Upper lobe of left lung (tissue), 6 donors: ENCODE data around the gene ITIH1. TPM values are rescaled to one million over a fixed set of nuclear protein-coding genes. Genes with fewer than 3 reads are reported as not detected.

Experiments used
- ATAC-seq, 2 donors: fragments of 200-7000 bp; cut with Tn5 transposase; one replicate each; pipeline ENCODE4 v1.9.1; 2022; ENCODE audit warnings: mild to moderate bottlenecking in 2 of 2, moderate library complexity in 2 of 2; ENCODE audit not compliant: low FRiP score in 2 of 2
- DNase-seq, 2 donors: peaks; one replicate each; pipeline ENCODE4 v3.0.0-alpha.2; 2019 to 2020
- H3K27ac ChIP-seq, 4 donors: fragments of 200-600 bp; sonication (generic); one replicate each; pipeline ENCODE4 v1.5.1; 2016 to 2019
- H3K27me3 ChIP-seq, 4 donors: fragments of 200-600 bp; sonication (generic); one replicate each; pipeline ENCODE4 v1.5.1; 2017 to 2019
- H3K36me3 ChIP-seq, 4 donors: fragments of 200-600 bp; sonication (generic); one replicate each; pipeline ENCODE4 v1.5.1; 2016 to 2019
- H3K4me1 ChIP-seq, 4 donors: fragments of 200-600 bp; sonication (generic); one replicate each; pipeline ENCODE4 v1.5.1; 2018 to 2019
- H3K4me3 ChIP-seq, 4 donors: fragments of 200-600 bp; sonication (generic); one replicate each; pipeline ENCODE4 v1.5.1; 2017 to 2019; ENCODE audit warnings: mild to moderate bottlenecking in 2 of 4, moderate library complexity in 1 of 4
- H3K9me3 ChIP-seq, 4 donors: fragments of 200-600 bp; sonication (generic); one replicate each; pipeline ENCODE4 v1.5.1; 2018 to 2019
- EP300 ChIP-seq, 4 donors: sonication (generic); formaldehyde crosslinking; IDR thresholded peaks; one replicate each; pipeline ENCODE4 v1.5.1; 2017; ENCODE audit warnings: antibody characterized with exemption in 4 of 4, control low read depth in 2 of 4
- POLR2A ChIP-seq, 4 donors: fragments of 450-650 bp; IDR thresholded peaks; one replicate each; pipeline ENCODE4 v1.5.1; 2016 to 2017; ENCODE audit warnings: antibody characterized with exemption in 4 of 4, mild to moderate bottlenecking in 2 of 4
- POLR2AphosphoS5 ChIP-seq, 2 donors: sonication (generic); formaldehyde crosslinking; IDR thresholded peaks; one replicate each; pipeline ENCODE4 v1.5.1; 2017; ENCODE audit warnings: antibody characterized with exemption in 2 of 2
- WGBS, 2 donors: methylation state at CpG; one replicate each; pipeline ENCODE4 v1.1.5; 2017 to 2018; 5-methylcytosine and 5-hydroxymethylcytosine counted together
- total RNA-seq, 6 donors: library from RNA; depleted of rRNA in 4 of 6; stranded (reverse); fragments of >200 nt in 4 of 6; gene quantifications; one replicate each; pipeline versions ENCODE4 v1.1.0 to v1.2.1, GENCODE V29; 2016 to 2021
- TF ChIP-seq, protein P1 (sequence below), 6 experiments: fragments of 450-650 bp in 4 of 6; fragments of 200-600 bp in 2 of 6; sonication (generic) in 2 of 6; IDR thresholded peaks; one replicate each; pipeline ENCODE4 v1.5.1; 2016 to 2019; ENCODE audit warnings: antibody characterized with exemption in 6 of 6
- donor health status: DM: no; HTN: no; CAD: no; lungs with moderate emphysema.
- donor health status: DM: no; HTN: yes; CAD: no; lungs with severe emphysema.

The ITIH1 gene
- total RNA-seq, 6 donors from 2014 or later = 0.40 to 0.54 TPM; not detected in 4

DNA sequence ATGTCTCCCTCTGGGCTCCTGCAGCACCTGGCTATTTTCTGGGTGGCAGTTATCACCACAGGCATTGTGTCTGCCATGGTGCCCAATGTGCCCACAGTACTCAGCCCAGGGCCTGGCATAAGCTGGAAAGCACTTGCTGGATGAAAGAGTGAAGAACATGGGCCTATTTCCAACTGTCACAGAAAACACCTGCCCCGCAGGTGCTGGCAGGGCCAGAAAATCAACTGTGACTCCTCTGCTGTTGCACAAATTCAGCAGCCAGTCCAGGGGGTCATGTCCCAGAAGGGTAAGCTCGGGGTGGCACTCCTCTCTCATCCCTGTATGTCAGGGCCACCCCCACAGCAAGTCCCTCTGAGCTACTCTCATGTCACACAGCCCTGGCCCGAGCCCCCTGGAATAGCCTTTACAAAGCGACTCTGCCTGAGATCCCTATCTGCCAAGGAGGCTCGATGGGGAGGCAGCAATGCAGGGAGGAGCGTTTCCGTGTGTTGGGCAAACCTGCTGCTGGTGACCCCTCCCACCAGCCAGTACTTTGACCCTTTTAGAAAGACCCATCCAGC, 34.1 kb downstream of the ITIH1 start:
- H3K4me1 ChIP-seq = no peaks in the 10 kb centered on the region
- WGBS, 2 donors = 80 to 85% methylated on average over 2 to 7 of the region's 7 CpGs
- no peaks in the 10 kb centered on the region for H3K27me3 ChIP-seq
- DNase-seq (no peak), ATAC-seq (no peak)
- no peak overlapping the region for H3K4me3 ChIP-seq
- H3K36me3 ChIP-seq = no peaks in the 10 kb centered on the region
- TF ChIP-seq EP300 (IDR thresholded peaks at IDR 0.05) (no peak), POLR2AphosphoS5 (IDR thresholded peaks at IDR 0.05) (no peak), POLR2A (IDR thresholded peaks at IDR 0.05) (no peak)
- no peak overlapping the region for H3K27ac ChIP-seq
- H3K9me3 ChIP-seq = no peaks in the 10 kb centered on the region

DNA sequence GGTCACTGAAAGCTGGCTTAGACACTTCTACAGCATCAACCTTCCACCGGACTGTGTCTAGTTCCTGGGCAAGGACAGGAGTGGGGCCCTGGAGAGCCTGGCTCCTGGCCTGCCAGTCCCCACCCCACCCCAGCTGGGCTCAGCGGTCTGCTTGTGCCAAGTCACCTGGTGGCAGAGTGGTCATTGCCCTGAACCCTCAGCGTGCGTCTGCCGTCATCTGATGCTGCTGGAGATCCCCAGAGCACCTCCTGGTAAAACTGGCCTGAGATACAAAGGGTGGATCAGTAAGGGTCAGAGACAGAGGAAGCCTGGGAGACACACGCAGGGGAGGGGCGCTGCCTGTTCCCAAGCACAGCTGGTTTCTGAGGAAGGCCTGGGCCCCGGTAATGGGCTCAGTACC, 36.4 kb downstream of the ITIH1 start:
- Histone ChIP-seq H3K4me1 (no peaks in the 10 kb centered on the region), H3K36me3 (no peaks in the 10 kb centered on the region), H3K27me3 (no peaks in the 10 kb centered on the region), H3K4me3 (no peak overlapping the region), H3K27ac (no peak overlapping the region), H3K9me3 (no peaks in the 10 kb centered on the region)
- DNase-seq (no peak), ATAC-seq (no peak)
- TF ChIP-seq POLR2AphosphoS5 (IDR thresholded peaks at IDR 0.05) = no peak
- TF ChIP-seq EP300 (IDR thresholded peaks at IDR 0.05) = no peak
- TF ChIP-seq POLR2A (IDR thresholded peaks at IDR 0.05) = no peak
- TF ChIP-seq, protein P1, sequence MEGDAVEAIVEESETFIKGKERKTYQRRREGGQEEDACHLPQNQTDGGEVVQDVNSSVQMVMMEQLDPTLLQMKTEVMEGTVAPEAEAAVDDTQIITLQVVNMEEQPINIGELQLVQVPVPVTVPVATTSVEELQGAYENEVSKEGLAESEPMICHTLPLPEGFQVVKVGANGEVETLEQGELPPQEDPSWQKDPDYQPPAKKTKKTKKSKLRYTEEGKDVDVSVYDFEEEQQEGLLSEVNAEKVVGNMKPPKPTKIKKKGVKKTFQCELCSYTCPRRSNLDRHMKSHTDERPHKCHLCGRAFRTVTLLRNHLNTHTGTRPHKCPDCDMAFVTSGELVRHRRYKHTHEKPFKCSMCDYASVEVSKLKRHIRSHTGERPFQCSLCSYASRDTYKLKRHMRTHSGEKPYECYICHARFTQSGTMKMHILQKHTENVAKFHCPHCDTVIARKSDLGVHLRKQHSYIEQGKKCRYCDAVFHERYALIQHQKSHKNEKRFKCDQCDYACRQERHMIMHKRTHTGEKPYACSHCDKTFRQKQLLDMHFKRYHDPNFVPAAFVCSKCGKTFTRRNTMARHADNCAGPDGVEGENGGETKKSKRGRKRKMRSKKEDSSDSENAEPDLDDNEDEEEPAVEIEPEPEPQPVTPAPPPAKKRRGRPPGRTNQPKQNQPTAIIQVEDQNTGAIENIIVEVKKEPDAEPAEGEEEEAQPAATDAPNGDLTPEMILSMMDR (IDR thresholded peaks at IDR 0.05) = no peak
- 84% methylated on average over 8 of the region's 8 CpGs; no CpG with 5 or more reads in 1 of the 2 donors for WGBS, 2 donors

DNA sequence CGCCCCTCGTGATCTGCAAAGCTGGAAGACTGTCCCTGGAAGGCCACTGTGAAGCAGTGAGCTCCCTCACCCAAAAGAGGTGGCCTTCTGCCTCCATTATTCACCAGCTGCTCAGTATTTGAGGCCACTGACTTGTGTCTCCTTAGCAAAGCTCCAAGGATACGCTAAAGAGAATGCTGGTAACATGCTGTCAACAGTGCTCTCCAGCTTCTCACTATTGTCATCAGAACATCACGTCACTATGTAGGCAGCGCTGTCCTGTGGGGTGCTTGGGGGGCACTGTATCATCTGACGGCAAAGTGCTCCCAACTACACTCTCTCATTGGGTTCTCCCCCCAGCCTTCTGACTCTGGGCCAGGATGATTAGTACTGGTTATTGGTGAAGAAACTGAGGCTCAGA, 38.8 kb downstream of the ITIH1 start:
- TF ChIP-seq EP300 (IDR thresholded peaks at IDR 0.05) (no peak), POLR2A (IDR thresholded peaks at IDR 0.05) (no peak), POLR2AphosphoS5 (IDR thresholded peaks at IDR 0.05) (no peak)
- TF ChIP-seq, protein P1 (IDR thresholded peaks at IDR 0.05) = no peak
- Histone ChIP-seq H3K27ac (no peak overlapping the region), H3K36me3 (no peaks in the 10 kb centered on the region), H3K9me3 (no peaks in the 10 kb centered on the region), H3K4me1 (no peaks in the 10 kb centered on the region), H3K4me3 (no peak overlapping the region), H3K27me3 (no peaks in the 10 kb centered on the region)
- ATAC-seq (no peak), DNase-seq (no peak)
- WGBS, 2 donors = 78 to 88% methylated on average over 6 of the region's 6 CpGs

DNA sequence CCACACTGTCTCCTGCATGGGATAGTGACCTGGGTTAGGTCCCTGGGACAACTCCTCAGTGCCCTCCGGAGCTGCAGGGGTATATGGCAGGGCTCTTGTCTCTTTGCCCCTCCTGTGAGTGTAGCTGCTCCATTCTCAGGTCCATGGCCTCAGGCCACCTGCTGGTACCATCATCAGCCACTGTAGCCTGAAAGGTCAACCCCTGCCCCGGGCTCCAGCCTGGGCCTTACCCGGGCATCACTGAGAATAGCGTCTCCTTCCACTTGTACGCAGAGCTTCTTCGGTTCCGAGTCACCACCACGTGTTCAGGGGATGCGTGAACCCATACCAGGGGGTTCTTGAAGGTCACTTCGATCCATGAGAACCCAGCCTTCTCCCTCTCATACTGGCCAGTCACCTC, 39.3 kb downstream of the ITIH1 start:
- H3K9me3 ChIP-seq = no peaks in the 10 kb centered on the region
- H3K4me1 ChIP-seq = no peaks in the 10 kb centered on the region
- no peak overlapping the region for H3K4me3 ChIP-seq
- TF ChIP-seq POLR2AphosphoS5 (IDR thresholded peaks at IDR 0.05) (no peak), EP300 (IDR thresholded peaks at IDR 0.05) (no peak), POLR2A (IDR thresholded peaks at IDR 0.05) (no peak)
- TF ChIP-seq, protein P1 (IDR thresholded peaks at IDR 0.05) = no peak
- H3K27ac ChIP-seq = no peak overlapping the region
- no peak for ATAC-seq
- no peaks in the 10 kb centered on the region for H3K27me3 ChIP-seq
- H3K36me3 ChIP-seq = no peaks in the 10 kb centered on the region
- DNase-seq = no peak
- 94 to 99% methylated on average over 9 to 10 of the region's 10 CpGs for WGBS, 2 donors

DNA sequence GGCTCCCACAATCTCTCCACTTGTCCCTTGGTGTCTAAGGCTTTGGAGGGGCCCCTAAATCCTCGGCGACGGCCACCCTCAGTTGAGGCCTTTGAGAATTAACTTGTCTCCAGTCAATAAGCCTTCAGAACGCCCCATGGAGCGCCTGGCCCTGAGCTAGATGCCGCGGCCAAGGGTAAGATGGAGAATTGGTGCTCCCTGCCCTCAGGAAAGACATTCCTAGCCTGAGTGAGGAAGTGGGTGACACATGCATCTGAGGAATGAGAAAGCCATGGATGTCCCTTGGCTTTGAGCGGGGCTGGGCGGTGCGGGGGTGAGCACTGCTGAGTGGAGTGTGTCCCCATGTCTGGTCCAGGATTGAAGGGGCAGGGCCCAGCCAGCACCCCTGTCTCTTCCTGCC, 39.8 kb downstream of the ITIH1 start:
- Histone ChIP-seq H3K36me3 (no peaks in the 10 kb centered on the region), H3K27me3 (no peaks in the 10 kb centered on the region), H3K27ac (no peak overlapping the region), H3K9me3 (no peaks in the 10 kb centered on the region), H3K4me3 (no peak overlapping the region), H3K4me1 (no peaks in the 10 kb centered on the region)
- no peak for ATAC-seq
- TF ChIP-seq POLR2AphosphoS5 (IDR thresholded peaks at IDR 0.05) = no peak
- TF ChIP-seq POLR2A (IDR thresholded peaks at IDR 0.05) = no peak
- no peak for TF ChIP-seq EP300 (IDR thresholded peaks at IDR 0.05)
- TF ChIP-seq, protein P1 (IDR thresholded peaks at IDR 0.05) = no peak
- WGBS, 2 donors = 91 to 94% methylated on average over 10 of the region's 10 CpGs
- no peak for DNase-seq
